Spleen (tissue), 11 donors: ENCODE measurements around the gene PRND. TPM values are rescaled to one million over a fixed set of nuclear protein-coding genes. Genes with fewer than 3 reads are reported as not detected.

Source experiments
- DNase-seq: peaks from one replicate; pipeline ENCODE4 v3.0.0-alpha.2; 2020
- H3K27ac ChIP-seq, 8 donors: fragments of 200-600 bp; sonication (generic) in 7 of 8; 1 replicate in 4 of 8; 2 replicates in 4 of 8; pipeline versions ENCODE4 v1.5.0 to v1.8.0; 2016 to 2021; ENCODE audit warnings: inconsistent platforms in 4 of 8, mild to moderate bottlenecking in 4 of 8, moderate library complexity in 1 of 8
- H3K27me3 ChIP-seq, 7 donors: fragments of 200-600 bp; sonication (generic) in 6 of 7; replicated peaks in 1 of 7; 1 replicate in 4 of 7; 2 replicates in 3 of 7; pipeline versions ENCODE4 v1.5.0 to v1.8.0; 2016 to 2021; ENCODE audit warnings: inconsistent platforms in 3 of 7, mild to moderate bottlenecking in 1 of 7
- H3K36me3 ChIP-seq, 6 donors: fragments of 200-600 bp; sonication (generic) in 5 of 6; 1 replicate in 4 of 6; 2 replicates in 2 of 6; pipeline versions ENCODE4 v1.5.0 to v1.8.0; 2016 to 2021; ENCODE audit warnings: inconsistent platforms in 2 of 6
- H3K4me1 ChIP-seq, 6 donors: fragments of 200-600 bp; sonication (generic) in 5 of 6; 1 replicate in 3 of 6; 2 replicates in 3 of 6; pipeline versions ENCODE4 v1.5.0 to v1.8.0; 2016 to 2021; ENCODE audit warnings: inconsistent platforms in 3 of 6
- H3K4me3 ChIP-seq, 8 donors: fragments of 200-600 bp; sonication (generic) in 7 of 8; 1 replicate in 4 of 8; 2 replicates in 4 of 8; pipeline versions ENCODE4 v1.5.0 to v1.8.0; 2016 to 2021; ENCODE audit warnings: inconsistent platforms in 4 of 8, mild to moderate bottlenecking in 4 of 8, moderate library complexity in 2 of 8
- H3K9me3 ChIP-seq, 8 donors: fragments of 200-600 bp; sonication (generic) in 7 of 8; 1 replicate in 4 of 8; 2 replicates in 4 of 8; pipeline versions ENCODE4 v1.5.0 to v1.8.0; 2016 to 2021; ENCODE audit warnings: inconsistent platforms in 4 of 8
- CTCF ChIP-seq, 11 experiments: fragments of 200-600 bp in 7 of 11; fragments of 450-650 bp in 4 of 11; sonication (generic) in 4 of 11; IDR thresholded peaks in 8 of 11; conservative IDR thresholded peaks in 3 of 11; 1 replicate in 7 of 11; 2 replicates in 4 of 11; pipeline versions ENCODE4 v1.4.0 to v1.8.0; 2016 to 2021; ENCODE audit warnings: antibody characterized with exemption in 11 of 11, inconsistent platforms in 4 of 11, mild to moderate bottlenecking in 1 of 11
- POLR2A ChIP-seq, 3 donors: fragments of 450-650 bp; IDR thresholded peaks; one replicate each; pipeline ENCODE4 v1.5.1; 2017; ENCODE audit warnings: antibody characterized with exemption in 3 of 3, mild to moderate bottlenecking in 1 of 3
- POLR2AphosphoS5 ChIP-seq, 3 donors: sonication (generic); formaldehyde crosslinking; IDR thresholded peaks; one replicate each; pipeline ENCODE4 v1.5.1; 2017; ENCODE audit warnings: antibody characterized with exemption in 3 of 3
- WGBS, 5 donors: extraction: QIAGEN DNeasy Blood & Tissue Kit in 3 of 5; methylation state at CpG; one replicate each; pipeline versions ENCODE4 v1.1.5 to v1.1.7; 2013 to 2018; 5-methylcytosine and 5-hydroxymethylcytosine counted together
- intact Hi-C: fragments of 100-400 bp; cut with DNase I; formaldehyde crosslinking; loops from one replicate; pipeline ENCODE4 v1.15.0; 2023; ENCODE audit warnings: low total_unique reads
- polyA plus RNA-seq, 3 donors: library from polyadenylated mRNA; stranded (reverse); fragments of 200-250 nt; gene quantifications; one replicate each; pipeline ENCODE4 v1.2.1, GENCODE V29; 2013
- total RNA-seq, 7 donors: library from RNA; depleted of rRNA in 3 of 7; stranded (reverse); fragments of >200 nt in 3 of 7; fragmentation: NEBNext Ultra II Directional in 4 of 7; extraction: Animal tissue kit (Norgen Biotek cat#: 25700) in 4 of 7; gene quantifications; one replicate each; pipeline versions ENCODE4 v1.1.0 to v1.2.1, GENCODE V29; 2016 to 2021
- donor health status: healthy with polysubstance abuse.
- donor health status: DM: no; HTN: no; CAD: no; lungs with moderate emphysema.
- donor health status: DM: no; HTN: no; CAD: no.
- donor health status: Bipolar disorder and iron deficiency.
- donor health status: healthy.
- donor health status: DM: no; HTN: no; CAD: no.
- donor health status: DM: yes; HTN: yes; CAD: no.

The PRND gene
- total and polyA plus RNA-seq, 10 donors = 0.03 TPM; not detected in 9

GRCh38 chr20:4684837-4685413, 36.8 kb upstream of the PRND start:
- Histone ChIP-seq H3K27me3 (no peaks in the 10 kb centered on the region), H3K4me1 (peaks cover 15 to 58% (median 33%) of the 10 kb centered on the region in 6 donors), H3K27ac (peak overlapping the region in 3 of 8 donors; percentile 41 to 98 (median 97)), H3K9me3 (no peaks in the 10 kb centered on the region), H3K4me3 (no peak overlapping the region), H3K36me3 (no peaks in the 10 kb centered on the region)
- TF ChIP-seq POLR2AphosphoS5 (IDR thresholded peaks at IDR 0.05) (no peak), CTCF (IDR thresholded peaks at IDR 0.05 in 8 of 11, conservative IDR thresholded peaks at IDR 0.05 in 3 of 11) (no peak), POLR2A (IDR thresholded peaks at IDR 0.05) (no peak)
- 91 to 97% (median 95%) methylated on average over 6 of the region's 6 CpGs for WGBS, 5 donors
- no peak for DNase-seq
- intact Hi-C loops = no loop called here

- intact Hi-C loops = no loop called here
- H3K27ac ChIP-seq = peak overlapping the region; percentile 94 to 98 (median 97)
- TF ChIP-seq POLR2A (IDR thresholded peaks at IDR 0.05) (no peak), POLR2AphosphoS5 (IDR thresholded peaks at IDR 0.05) (no peak), CTCF (IDR thresholded peaks at IDR 0.05 in 8 of 11, conservative IDR thresholded peaks at IDR 0.05 in 3 of 11) (no peak)
These were observed 35.8 kb upstream of the PRND start for GRCh38 chr20:4685923-4686221.

GRCh38 chr20:4688305-4688704, 33.4 kb upstream of the PRND start:
- H3K27me3 ChIP-seq = no peaks in the 10 kb centered on the region
- intact Hi-C loops = no loop called here
- H3K36me3 ChIP-seq = peaks cover 0 to 5% (median 0%) of the 10 kb centered on the region in 6 donors
- TF ChIP-seq CTCF (IDR thresholded peaks at IDR 0.05 in 8 of 11, conservative IDR thresholded peaks at IDR 0.05 in 3 of 11) = no peak
- DNase-seq = no peak
- H3K9me3 ChIP-seq = no peaks in the 10 kb centered on the region
- peaks cover 15 to 76% (median 37%) of the 10 kb centered on the region in 6 donors for H3K4me1 ChIP-seq
- peak overlapping the region in 5 of 8 donors; percentile 23 to 98 (median 97) for H3K27ac ChIP-seq
- H3K4me3 ChIP-seq = peak overlapping the region in 1 of 8 donors; percentile 91
- 66 to 88% (median 74%) methylated on average over 2 of the region's 2 CpGs for WGBS, 5 donors

More at GRCh38 chr20:4685923-4686221, 35.8 kb upstream of the PRND start:
- DNase-seq = no peak
- H3K27me3 ChIP-seq = no peaks in the 10 kb centered on the region
- peaks cover 15 to 66% (median 37%) of the 10 kb centered on the region in 6 donors for H3K4me1 ChIP-seq
- peak overlapping the region; percentile 69 to 91 (median 78) for H3K4me3 ChIP-seq
- no peaks in the 10 kb centered on the region for H3K9me3 ChIP-seq
- no peaks in the 10 kb centered on the region for H3K36me3 ChIP-seq
- 8 to 13% (median 10%) methylated on average over 8 of the region's 8 CpGs for WGBS, 5 donors

- DNase-seq = no peak
- intact Hi-C loops = no loop called here
- Histone ChIP-seq H3K4me3 (no peak overlapping the region), H3K9me3 (no peaks in the 10 kb centered on the region), H3K27me3 (no peaks in the 10 kb centered on the region), H3K36me3 (peaks cover 0 to 14% (median 0%) of the 10 kb centered on the region in 6 donors), H3K4me1 (peaks cover 15 to 68% (median 37%) of the 10 kb centered on the region in 6 donors), H3K27ac (peak overlapping the region in 4 of 8 donors; percentile 16 to 97 (median 56))
- WGBS, 5 donors = 55 to 66% (median 61%) methylated on average over 2 of the region's 2 CpGs
- TF ChIP-seq CTCF (IDR thresholded peaks at IDR 0.05 in 8 of 11, conservative IDR thresholded peaks at IDR 0.05 in 3 of 11) (no peak), POLR2AphosphoS5 (IDR thresholded peaks at IDR 0.05) (no peak), POLR2A (IDR thresholded peaks at IDR 0.05) (no peak)
These were observed 32.5 kb upstream of the PRND start for GRCh38 chr20:4689220-4689619.
